Activated naive CD4-positive, alpha-beta T cell treated with anti-CD3 and anti-CD28 coated beads, Interleukin-2, amount 50 U/mL, for 24 hours (primary cell): Measurements from ENCODE around the gene SIMC1.
"Not testable (repeated sequence)": the region's sequence is repeated elsewhere in the genome, so short reads cannot be mapped to it uniquely, and the experiment has no call there.

Experiments
- H3K27ac Mint-ChIP-seq: one replicate; pipeline ENCODE4 v1.8.0; 2021; ENCODE audit warnings: mild to moderate bottlenecking, mixed read lengths
- H3K27me3 Mint-ChIP-seq: one replicate; pipeline ENCODE4 v1.8.0; 2021; ENCODE audit warnings: mixed read lengths
- H3K36me3 Mint-ChIP-seq: one replicate; pipeline ENCODE4 v1.8.0; 2021; ENCODE audit warnings: mixed read lengths
- H3K4me1 Mint-ChIP-seq: one replicate; pipeline ENCODE4 v1.8.0; 2021; ENCODE audit warnings: mixed read lengths
- H3K4me3 Mint-ChIP-seq: one replicate; pipeline ENCODE4 v1.8.0; 2021; ENCODE audit warnings: mild to moderate bottlenecking, mixed read lengths
- H3K9me3 Mint-ChIP-seq: one replicate; pipeline ENCODE4 v1.8.0; 2021; ENCODE audit warnings: mixed read lengths

Gene SIMC1

DNA sequence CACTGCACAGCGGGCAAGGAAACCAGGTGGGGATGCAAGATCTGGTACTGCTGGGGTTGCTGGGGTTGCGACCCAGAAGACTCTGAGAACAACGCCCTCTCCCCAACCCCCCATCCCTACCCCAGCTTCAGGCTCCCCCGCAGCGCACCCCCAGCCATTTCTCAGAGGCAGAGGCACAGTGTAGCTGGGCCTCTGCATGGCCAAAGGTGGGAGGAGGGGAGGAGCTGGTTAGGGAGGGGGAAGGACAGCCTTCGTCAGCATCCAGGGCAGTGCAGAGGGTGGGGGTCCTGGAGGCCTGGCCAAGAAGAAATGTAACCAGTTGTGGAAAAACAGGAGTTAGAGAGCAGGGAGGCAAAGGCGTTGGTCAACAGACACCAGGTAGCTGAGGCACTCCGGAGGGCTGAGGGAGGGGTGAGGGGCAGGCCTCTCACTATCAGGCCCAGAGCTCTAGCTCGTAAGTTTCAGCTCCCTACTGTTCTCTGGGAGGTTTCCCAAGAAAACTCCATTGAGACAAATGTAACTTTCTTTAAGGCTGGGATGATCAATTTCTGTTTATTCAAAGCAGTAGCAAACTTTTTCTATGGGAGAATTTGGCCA, 38.3 kb upstream of the SIMC1 start:
- not testable (repeated sequence) for H3K27ac Mint-ChIP-seq

DNA sequence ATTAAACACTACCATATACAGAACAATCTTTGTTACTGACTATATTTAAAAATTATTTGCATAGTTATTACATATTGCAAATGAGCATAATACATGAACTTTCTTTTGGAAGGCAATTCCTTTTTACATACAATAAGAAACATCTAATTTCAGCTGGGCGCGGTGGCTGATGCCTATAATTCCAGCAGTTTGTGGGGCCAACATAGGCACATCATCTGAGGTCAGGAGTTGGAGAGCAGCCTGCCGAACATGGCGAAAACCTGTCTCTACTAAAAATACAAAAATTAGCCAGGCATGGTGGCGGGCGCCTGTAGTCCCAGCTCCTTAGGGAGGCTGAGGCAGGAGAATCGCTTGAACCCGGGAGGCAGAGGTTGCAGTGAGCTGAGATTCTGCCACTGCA, 36.4 kb upstream of the SIMC1 start:
- Mint-ChIP-seq H3K4me1 (no peaks in the 10 kb centered on the region), H3K36me3 (no peaks in the 10 kb centered on the region), H3K9me3 (no peaks in the 10 kb centered on the region), H3K27me3 (peaks cover 5% of the 10 kb centered on the region), H3K27ac (no peak overlapping the region), H3K4me3 (no peak overlapping the region)

More for the DNA sequence above, 38.3 kb upstream of the SIMC1 start:
- not testable (repeated sequence) for H3K27me3 Mint-ChIP-seq, H3K4me1 Mint-ChIP-seq, H3K36me3 Mint-ChIP-seq, H3K9me3 Mint-ChIP-seq
- H3K4me3 Mint-ChIP-seq: peak overlapping the region; percentile 73

DNA sequence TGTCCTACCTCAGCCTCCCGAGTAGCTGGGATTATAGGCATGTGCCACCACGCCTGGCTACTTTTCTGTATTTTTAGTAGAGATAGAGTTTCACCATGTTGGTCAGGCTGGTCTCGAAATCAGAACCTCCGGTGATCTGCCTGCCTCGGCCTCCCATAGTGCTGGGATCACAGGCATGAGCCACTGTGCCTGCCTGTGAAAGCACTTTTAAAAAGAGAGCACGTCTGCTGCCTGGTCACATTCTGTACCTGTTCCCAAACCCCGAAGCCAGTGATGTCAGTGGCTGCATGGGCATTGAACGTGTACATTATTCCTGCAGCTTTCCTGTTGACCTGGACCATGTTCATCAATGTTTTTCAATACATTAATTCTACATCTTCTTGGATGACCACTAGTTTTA, 35.1 kb upstream of the SIMC1 start:
- Mint-ChIP-seq H3K27ac (no peak overlapping the region), H3K36me3 (no peaks in the 10 kb centered on the region), H3K4me3 (no peak overlapping the region), H3K9me3 (no peaks in the 10 kb centered on the region), H3K27me3 (peaks cover 5% of the 10 kb centered on the region), H3K4me1 (no peaks in the 10 kb centered on the region)

DNA sequence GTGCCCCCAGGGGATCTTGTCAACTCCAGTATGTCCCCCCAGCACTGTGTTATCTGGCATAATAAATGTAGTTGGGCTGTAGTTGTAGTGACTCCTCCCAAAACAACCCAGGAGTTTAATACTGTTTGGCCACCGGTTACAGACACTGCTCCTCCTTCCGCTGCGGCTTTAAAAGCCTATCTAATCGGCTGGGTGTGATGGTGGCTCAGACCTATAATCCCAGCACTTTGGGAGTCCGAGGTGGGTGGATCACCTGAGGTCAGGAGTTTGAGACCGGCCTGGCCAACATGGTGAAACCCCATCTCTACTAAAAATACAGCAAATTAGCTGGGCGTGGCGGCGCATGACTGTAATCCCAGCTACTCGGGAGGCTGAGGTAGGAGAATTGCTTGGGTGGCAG, 34.7 kb upstream of the SIMC1 start:
- H3K36me3 Mint-ChIP-seq, H3K27ac Mint-ChIP-seq, H3K4me3 Mint-ChIP-seq, H3K4me1 Mint-ChIP-seq, H3K27me3 Mint-ChIP-seq, H3K9me3 Mint-ChIP-seq: not testable (repeated sequence)

DNA sequence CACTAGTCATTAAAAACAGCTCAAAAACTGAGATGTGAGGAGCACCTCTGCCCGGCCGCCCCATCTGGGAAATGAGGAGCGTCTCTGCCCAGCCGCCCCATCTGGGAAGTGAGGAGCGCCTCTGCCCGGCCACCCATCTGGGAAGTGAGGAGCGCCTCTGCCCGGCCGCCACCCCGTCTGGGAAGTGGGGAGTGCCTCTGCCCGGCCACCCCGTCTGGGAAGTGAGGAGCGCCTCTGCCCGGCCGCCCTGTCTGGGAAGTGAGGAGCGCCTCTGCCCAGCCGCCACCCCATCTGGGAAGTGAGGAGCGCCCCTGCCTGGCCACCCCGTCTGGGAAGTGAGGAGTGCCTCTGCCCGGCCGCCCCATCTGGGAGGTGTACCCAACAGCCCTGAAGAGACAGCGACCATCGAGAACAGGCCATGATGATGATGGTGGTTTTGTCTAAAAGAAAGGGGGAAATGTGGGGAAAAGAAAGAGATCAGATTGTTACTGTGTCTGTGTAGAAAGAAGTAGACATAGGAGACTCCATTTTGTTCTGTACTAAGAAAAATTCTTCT, 23.7 kb upstream of the SIMC1 start:
- not testable (repeated sequence) for H3K4me1 Mint-ChIP-seq, H3K4me3 Mint-ChIP-seq, H3K27ac Mint-ChIP-seq, H3K27me3 Mint-ChIP-seq, H3K36me3 Mint-ChIP-seq, H3K9me3 Mint-ChIP-seq

DNA sequence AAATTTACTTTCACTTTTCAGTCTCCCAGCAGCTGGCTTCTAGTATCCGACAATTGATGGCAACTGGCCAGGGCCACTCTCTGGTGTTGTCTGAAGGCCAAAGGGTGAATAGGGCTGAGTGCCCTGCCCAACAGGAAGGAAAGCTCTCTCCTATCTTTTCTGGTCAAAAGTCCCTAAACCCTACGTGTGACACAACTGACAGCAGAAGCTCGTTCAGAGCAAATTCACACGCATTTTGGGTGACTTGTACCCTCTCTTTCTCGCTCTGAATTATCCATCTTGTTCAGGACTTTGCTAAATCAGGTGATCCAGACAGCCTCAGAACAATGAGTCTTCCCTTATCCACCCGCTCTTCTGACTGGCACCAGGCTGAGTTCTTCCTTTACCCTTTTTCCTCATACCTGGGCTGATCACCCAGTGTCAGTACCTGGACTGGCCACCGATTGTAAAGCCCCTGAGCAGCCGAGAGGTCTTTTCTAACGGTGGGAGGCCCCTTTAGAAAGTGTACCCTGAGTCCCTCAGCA, 21.8 kb upstream of the SIMC1 start:
- not testable (repeated sequence) for H3K27ac Mint-ChIP-seq, H3K4me1 Mint-ChIP-seq, H3K36me3 Mint-ChIP-seq, H3K27me3 Mint-ChIP-seq, H3K9me3 Mint-ChIP-seq, H3K4me3 Mint-ChIP-seq

DNA sequence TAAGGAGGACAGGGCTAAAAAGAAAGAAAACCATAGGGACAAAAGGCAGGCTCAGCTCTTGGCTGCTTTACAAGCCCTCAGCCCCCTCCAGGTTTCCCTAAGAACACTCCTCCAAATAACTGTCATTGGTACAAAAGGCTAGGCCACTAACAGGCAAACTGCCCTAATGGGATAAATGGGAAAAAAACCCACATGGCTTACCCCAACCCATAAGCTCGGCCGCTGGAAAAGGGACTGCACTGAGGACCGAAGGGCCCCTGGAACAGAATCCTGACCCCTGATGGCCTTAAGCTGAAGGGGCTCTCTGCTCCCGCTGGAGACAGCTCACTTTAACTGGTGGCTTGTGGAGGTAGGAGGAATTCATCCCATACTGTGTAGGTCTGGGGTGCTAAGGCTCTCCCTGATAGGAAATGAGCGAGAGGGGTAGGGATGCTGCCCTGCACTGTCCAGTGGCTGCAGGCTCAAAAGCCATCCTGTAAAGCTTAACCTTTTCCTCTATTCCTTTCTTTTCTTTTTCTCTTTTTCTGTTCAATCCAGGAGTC, 21.0 kb upstream of the SIMC1 start:
- H3K36me3 Mint-ChIP-seq, H3K4me1 Mint-ChIP-seq, H3K27ac Mint-ChIP-seq, H3K9me3 Mint-ChIP-seq, H3K4me3 Mint-ChIP-seq, H3K27me3 Mint-ChIP-seq: not testable (repeated sequence)

DNA sequence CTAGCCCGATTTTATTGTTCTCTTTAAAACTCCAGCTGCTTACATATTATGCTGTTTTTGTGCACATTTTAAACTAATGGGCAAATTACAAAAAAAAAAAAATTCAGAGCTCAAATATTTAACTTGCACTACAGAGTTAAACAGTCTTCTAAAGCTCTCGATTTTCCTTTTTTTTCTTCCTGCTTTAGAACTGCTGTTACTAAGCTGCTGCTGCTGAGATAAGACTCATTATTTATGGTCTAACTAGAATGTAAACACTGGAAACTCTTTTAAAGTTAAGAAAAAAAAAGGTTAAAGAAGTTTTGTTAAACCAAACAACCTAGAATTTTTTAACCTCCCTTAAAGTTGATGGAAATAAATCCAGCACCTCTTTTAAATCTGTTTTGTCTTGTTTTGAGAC, 20.5 kb upstream of the SIMC1 start:
- not testable (repeated sequence) for H3K27ac Mint-ChIP-seq, H3K4me1 Mint-ChIP-seq, H3K9me3 Mint-ChIP-seq, H3K4me3 Mint-ChIP-seq, H3K36me3 Mint-ChIP-seq, H3K27me3 Mint-ChIP-seq

DNA sequence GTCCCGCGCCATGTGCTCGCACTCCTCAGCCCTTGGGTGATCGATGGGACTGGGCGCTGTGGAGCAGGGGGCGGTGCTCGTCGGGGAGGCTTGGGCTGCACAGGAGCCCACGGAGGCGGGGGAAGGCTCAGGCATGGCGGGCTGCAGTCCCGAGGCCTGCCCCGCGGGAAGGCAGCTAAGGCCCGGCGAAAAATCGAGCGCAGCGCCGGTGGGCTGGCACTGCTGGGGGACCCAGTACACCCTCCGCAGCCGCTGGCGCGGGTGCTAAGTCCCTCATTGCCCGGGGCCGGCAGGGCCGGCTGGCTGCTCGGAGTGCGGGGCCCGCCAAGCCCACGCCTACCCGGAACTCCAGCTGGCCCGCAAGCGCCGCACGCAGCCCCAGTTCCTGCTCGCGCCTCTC, 16.2 kb upstream of the SIMC1 start:
- H3K9me3 Mint-ChIP-seq, H3K4me1 Mint-ChIP-seq, H3K27me3 Mint-ChIP-seq, H3K4me3 Mint-ChIP-seq, H3K27ac Mint-ChIP-seq, H3K36me3 Mint-ChIP-seq: not testable (repeated sequence)

DNA sequence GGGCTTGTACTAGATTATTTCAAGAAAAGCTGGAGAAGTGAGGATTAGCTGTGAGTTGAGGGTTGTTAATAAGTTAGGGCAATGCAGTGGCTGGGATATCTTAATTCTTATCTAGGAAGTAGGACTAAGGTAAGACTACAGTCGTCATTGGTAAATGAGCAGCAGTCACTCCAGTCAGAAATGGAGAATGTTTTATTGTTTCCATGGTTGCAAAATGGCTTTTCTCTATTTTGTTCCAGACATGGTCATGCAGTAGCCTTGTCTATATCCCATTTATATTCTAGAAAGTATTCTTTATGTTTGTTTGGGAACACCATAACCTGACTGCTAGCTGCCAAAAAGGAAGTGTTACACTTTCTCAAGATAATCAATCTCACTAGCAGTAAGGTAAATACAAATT, 9.9 kb upstream of the SIMC1 start:
- H3K9me3 Mint-ChIP-seq, H3K4me1 Mint-ChIP-seq: not testable (repeated sequence)

DNA sequence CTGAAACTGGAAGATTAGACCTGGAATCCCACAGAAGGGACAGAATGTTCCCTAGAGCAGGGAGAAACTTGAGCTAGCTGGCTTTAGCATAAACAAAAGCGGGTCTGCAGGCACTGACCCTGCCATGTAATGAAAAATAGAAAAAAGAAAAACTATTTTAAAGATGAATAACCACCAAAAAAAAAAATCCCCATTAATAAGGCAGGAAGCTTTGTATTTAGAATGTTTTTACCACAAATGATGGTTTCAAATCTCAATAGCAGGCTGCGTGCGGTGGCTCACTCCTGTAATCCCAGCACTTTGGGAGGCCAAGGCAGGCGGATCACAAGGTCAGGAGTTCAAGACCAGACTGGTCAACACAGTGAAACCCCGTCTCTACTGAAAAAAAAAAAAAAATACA, 5.0 kb upstream of the SIMC1 start:
- H3K27me3 Mint-ChIP-seq, H3K4me3 Mint-ChIP-seq, H3K27ac Mint-ChIP-seq, H3K4me1 Mint-ChIP-seq, H3K36me3 Mint-ChIP-seq, H3K9me3 Mint-ChIP-seq: not testable (repeated sequence)

More for the DNA sequence above, 9.9 kb upstream of the SIMC1 start:
- H3K27ac Mint-ChIP-seq, H3K27me3 Mint-ChIP-seq, H3K4me3 Mint-ChIP-seq, H3K36me3 Mint-ChIP-seq: not testable (repeated sequence)

DNA sequence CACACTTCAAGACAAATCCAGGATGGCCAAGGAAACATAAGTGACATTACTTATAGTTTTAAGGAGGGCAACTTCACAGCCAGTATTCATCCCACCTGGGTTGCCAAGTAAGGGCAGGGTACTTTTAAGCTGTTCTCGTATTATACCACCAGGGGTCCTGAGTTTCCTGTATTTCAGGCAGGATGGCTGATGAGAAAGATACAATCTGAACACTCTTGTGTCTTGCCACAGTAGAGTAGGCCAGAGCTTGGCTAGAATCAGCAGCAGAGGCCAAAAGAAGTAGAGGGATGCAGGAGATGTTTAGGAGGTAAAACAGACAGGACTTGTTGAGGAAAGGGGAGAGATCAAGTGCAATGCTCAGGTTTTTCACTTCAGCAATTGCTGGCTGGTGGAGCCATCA, 3.1 kb upstream of the SIMC1 start:
- peak overlapping the region; percentile 10 for H3K27ac Mint-ChIP-seq
- H3K36me3 Mint-ChIP-seq, H3K9me3 Mint-ChIP-seq: not testable (repeated sequence)

DNA sequence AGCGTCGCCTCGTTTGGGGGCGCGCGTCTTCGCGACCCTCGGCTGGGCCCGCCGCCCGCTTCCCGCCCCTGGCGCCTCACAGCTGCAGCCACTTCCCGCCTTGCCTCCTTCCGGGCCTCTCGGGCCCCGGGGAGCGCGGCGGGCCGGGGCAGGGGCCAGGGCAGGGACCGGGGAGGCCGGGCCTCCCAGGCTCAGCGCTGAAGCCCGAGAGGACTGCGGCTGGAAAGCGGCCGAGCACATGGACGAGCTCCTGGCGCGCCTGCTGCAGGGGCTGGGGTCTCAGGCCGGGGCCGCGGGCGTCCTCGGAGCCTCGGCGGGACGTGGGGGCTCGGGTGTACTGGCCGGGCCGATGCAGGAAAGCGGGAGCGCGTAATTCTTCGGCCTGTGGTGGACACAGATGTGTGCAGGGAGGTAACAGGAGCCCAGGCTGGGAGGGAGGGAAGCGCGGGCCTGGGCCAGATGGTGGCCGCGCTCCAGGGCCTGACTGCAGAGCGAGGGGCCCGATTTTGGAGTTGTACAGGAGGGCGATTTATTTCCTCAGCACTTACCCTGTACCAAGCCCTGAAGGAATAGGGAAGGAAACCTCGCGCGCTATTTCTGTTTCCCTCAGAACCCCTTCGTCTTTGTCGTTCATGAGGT, 540 bp downstream of the SIMC1 start:
- not testable (repeated sequence) for H3K27me3 Mint-ChIP-seq, H3K9me3 Mint-ChIP-seq, H3K4me1 Mint-ChIP-seq, H3K36me3 Mint-ChIP-seq, H3K27ac Mint-ChIP-seq, H3K4me3 Mint-ChIP-seq

More for the DNA sequence above, 3.1 kb upstream of the SIMC1 start:
- H3K4me1 Mint-ChIP-seq, H3K27me3 Mint-ChIP-seq, H3K4me3 Mint-ChIP-seq: not testable (repeated sequence)

DNA sequence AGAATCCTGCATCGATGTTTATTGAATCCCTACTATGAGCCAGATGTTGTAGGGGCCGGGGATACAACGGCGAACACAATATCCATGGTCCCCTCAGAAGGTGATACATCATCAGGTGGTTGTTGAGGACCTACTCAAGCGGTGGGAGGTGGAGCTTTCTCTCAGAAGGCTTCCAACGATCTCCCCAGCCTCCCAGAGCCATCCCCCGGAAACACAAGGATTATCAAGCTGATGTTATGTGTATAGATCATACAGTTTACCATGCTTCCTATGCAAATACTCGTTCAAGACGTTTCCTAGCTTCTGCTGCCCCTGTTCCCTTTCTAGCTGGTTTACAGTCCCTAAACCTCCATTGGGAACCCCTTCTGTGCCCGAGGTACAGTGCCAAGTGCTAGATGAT, 1.1 kb downstream of the SIMC1 start:
- H3K9me3 Mint-ChIP-seq, H3K27ac Mint-ChIP-seq, H3K4me1 Mint-ChIP-seq, H3K36me3 Mint-ChIP-seq, H3K4me3 Mint-ChIP-seq, H3K27me3 Mint-ChIP-seq: not testable (repeated sequence)

DNA sequence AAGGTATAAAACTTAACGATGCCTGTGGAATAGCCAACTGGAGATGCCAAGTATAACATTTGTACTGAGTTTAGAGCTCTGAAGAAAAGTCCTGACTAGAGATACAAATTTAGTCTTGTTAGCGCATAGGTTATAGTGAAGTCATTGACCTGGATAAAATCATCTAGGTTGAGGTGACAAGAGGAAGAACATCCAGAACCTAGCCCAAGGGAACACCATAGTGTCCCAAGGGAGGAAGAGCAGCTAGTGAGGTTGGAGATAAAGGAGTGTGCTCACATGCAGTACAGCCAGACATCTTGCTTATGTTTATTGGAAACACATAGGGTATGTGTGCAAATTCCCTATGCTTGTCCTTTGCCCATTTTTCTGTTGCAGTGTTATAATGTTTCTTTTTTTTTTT, 6.1 kb downstream of the SIMC1 start:
- not testable (repeated sequence) for H3K27ac Mint-ChIP-seq, H3K36me3 Mint-ChIP-seq

DNA sequence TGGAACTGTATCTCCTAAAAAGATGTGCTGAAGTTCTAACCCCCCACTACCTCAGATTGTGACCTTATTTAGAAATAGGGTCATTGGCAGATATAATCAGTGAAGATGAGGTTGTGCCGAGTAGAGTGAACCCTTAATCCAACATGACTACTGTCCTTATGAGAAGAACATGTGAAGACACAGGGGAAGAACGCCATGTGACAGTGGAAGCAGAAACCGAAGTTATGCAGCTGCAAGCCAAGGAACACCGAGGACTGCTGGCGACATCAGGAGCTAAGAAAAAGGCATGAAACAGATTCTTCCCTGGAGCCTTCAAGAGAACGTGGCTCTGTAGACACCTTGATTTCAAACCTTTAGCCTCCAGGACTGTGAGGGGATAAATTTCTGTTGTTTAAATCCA, 6.8 kb downstream of the SIMC1 start:
- H3K4me3 Mint-ChIP-seq, H3K27ac Mint-ChIP-seq, H3K9me3 Mint-ChIP-seq, H3K27me3 Mint-ChIP-seq, H3K36me3 Mint-ChIP-seq: not testable (repeated sequence)
- H3K4me1 Mint-ChIP-seq: peaks cover 17% of the 10 kb centered on the region

More for the DNA sequence above, 6.1 kb downstream of the SIMC1 start:
- H3K4me3 Mint-ChIP-seq, H3K9me3 Mint-ChIP-seq, H3K27me3 Mint-ChIP-seq: not testable (repeated sequence)
- peaks cover 15% of the 10 kb centered on the region for H3K4me1 Mint-ChIP-seq

DNA sequence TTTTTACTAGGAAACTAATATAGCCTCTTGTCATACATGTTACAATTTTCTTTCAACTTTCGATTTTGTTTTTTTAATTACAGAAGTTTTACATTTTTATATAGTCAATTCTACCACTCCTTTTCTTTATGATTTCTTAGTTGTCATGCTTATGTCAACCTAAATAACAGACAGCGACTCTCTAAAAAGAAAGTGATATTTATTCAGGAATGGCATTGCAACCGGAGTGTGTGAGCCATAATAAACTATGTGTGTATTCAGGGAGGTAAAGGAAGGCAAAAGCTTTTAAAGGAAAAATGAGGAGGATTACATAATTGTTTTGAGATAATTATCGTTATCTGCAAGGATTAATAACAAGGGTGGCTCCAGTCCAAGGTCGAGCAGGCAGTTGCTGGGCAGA, 7.3 kb downstream of the SIMC1 start:
- H3K27ac Mint-ChIP-seq, H3K36me3 Mint-ChIP-seq, H3K9me3 Mint-ChIP-seq, H3K4me3 Mint-ChIP-seq, H3K27me3 Mint-ChIP-seq: not testable (repeated sequence)
- H3K4me1 Mint-ChIP-seq: peaks cover 21% of the 10 kb centered on the region
